KMS-11 (cell line): ENCODE data around the gene NSMCE3.

Experiments used
- H2AFZ ChIP-seq: fragments of 200-600 bp; sonication (generic); 2 replicates; pipeline ENCODE4 v1.6.1; 2016; ENCODE audit warnings: antibody characterized with exemption, mixed run types, low read depth
- H3K27ac ChIP-seq: fragments of 200-600 bp; sonication (generic); 2 replicates; pipeline ENCODE4 v1.6.1; 2016; ENCODE audit warnings: mild to moderate bottlenecking, mixed run types
- H3K27me3 ChIP-seq: fragments of 200-600 bp; sonication (generic); 2 replicates; pipeline ENCODE4 v1.6.1; 2017; ENCODE audit warnings: mild to moderate bottlenecking, low read depth, mixed run types, moderate library complexity; ENCODE audit not compliant: insufficient read depth
- H3K36me3 ChIP-seq: fragments of 200-600 bp; sonication (generic); 2 replicates; pipeline ENCODE4 v1.6.1; 2017; ENCODE audit warnings: mild to moderate bottlenecking, mixed run types; ENCODE audit not compliant: insufficient read depth
- H3K4me1 ChIP-seq: fragments of 200-600 bp; sonication (generic); 2 replicates; pipeline ENCODE4 v1.6.1; 2016; ENCODE audit warnings: mild to moderate bottlenecking, low read depth, mixed run types; ENCODE audit not compliant: poor library complexity, severe bottlenecking
- H3K4me2 ChIP-seq: fragments of 200-600 bp; sonication (generic); 2 replicates; pipeline ENCODE4 v1.7.0; 2016; ENCODE audit warnings: mild to moderate bottlenecking, mixed run types
- H3K4me3 ChIP-seq: fragments of 200-600 bp; sonication (generic); IDR thresholded peaks from 2 replicates; pipeline ENCODE4 v1.6.1; 2017; ENCODE audit warnings: low read depth, low read length, mixed read lengths; ENCODE audit not compliant: insufficient read depth
- H3K79me2 ChIP-seq: fragments of 200-600 bp; sonication (generic); 2 replicates; pipeline ENCODE4 v1.6.1; 2016; ENCODE audit warnings: low read depth, mixed run types; ENCODE audit not compliant: insufficient read depth
- H3K9ac ChIP-seq: fragments of 200-600 bp; sonication (generic); 2 replicates; pipeline ENCODE4 v1.6.1; 2016; ENCODE audit warnings: mild to moderate bottlenecking, mixed run types
- H4K20me1 ChIP-seq: fragments of 200-600 bp; sonication (generic); 2 replicates; pipeline ENCODE4 v1.6.1; 2016; ENCODE audit warnings: mild to moderate bottlenecking, mixed run types; ENCODE audit not compliant: insufficient read depth
- TF ChIP-seq, protein P1 (sequence below): fragments of 200-600 bp; sonication (generic); conservative IDR thresholded peaks from 2 replicates; pipeline ENCODE4 v1.6.1; 2017; ENCODE audit warnings: low read depth, mild to moderate bottlenecking, antibody characterized with exemption, low read length, moderate library complexity, mixed read lengths

NSMCE3 gene

DNA sequence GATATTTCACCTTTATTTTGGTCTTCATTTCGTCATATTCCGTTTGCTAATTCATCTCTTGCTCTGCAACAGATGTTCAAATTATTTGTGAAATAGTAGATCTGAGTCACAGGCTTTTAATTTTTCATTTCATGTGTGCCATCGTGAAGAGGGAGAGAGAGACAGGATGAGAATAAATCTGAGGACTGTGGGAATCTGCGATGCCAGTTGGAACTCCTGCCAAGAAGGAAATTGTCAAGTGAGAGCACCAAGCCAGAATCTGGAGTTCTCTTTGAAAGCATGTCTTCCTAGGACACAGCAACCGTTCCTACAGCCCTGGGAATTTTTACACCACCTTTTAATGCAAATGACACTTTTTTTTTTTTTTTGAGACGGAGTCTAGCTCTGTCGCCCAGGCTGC is 48.8 kb downstream of the NSMCE3 start:
- Histone ChIP-seq H3K4me1 (no peaks in the 10 kb centered on the region), H3K36me3 (no peaks in the 10 kb centered on the region), H2AFZ (no peak overlapping the region), H3K9ac (no peak overlapping the region), H3K79me2 (no peaks in the 10 kb centered on the region), H3K27me3 (no peaks in the 10 kb centered on the region), H4K20me1 (no peaks in the 10 kb centered on the region), H3K4me2 (no peak overlapping the region), H3K27ac (no peak overlapping the region), H3K4me3 (no peak overlapping the region)
- TF ChIP-seq, protein P1, sequence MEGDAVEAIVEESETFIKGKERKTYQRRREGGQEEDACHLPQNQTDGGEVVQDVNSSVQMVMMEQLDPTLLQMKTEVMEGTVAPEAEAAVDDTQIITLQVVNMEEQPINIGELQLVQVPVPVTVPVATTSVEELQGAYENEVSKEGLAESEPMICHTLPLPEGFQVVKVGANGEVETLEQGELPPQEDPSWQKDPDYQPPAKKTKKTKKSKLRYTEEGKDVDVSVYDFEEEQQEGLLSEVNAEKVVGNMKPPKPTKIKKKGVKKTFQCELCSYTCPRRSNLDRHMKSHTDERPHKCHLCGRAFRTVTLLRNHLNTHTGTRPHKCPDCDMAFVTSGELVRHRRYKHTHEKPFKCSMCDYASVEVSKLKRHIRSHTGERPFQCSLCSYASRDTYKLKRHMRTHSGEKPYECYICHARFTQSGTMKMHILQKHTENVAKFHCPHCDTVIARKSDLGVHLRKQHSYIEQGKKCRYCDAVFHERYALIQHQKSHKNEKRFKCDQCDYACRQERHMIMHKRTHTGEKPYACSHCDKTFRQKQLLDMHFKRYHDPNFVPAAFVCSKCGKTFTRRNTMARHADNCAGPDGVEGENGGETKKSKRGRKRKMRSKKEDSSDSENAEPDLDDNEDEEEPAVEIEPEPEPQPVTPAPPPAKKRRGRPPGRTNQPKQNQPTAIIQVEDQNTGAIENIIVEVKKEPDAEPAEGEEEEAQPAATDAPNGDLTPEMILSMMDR: no peak

DNA sequence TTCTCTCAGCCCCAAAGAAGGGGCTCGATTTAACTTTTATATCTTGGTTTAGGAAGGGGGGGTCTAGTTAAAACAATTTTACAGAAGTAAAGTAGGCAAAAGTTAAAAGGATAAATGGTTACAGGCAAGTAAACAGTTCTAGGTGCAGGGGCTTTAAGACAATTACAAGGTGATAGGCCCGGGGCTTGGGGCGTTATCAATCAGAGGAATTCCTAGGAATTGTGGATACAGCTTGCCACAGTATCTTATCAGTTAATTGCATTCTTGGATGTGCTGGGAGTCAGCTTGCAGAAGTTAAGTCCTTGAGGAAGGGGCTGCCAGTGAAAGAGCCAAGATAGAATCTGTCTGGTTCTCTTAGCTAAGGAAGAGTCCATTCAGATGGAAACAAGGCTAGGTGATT is 52.7 kb downstream of the NSMCE3 start:
- Histone ChIP-seq H3K36me3 (no peaks in the 10 kb centered on the region), H3K27me3 (no peaks in the 10 kb centered on the region), H3K9ac (no peak overlapping the region), H2AFZ (no peak overlapping the region), H3K27ac (no peak overlapping the region), H3K4me2 (no peak overlapping the region), H4K20me1 (no peaks in the 10 kb centered on the region), H3K79me2 (no peaks in the 10 kb centered on the region), H3K4me1 (no peaks in the 10 kb centered on the region), H3K4me3 (no peak overlapping the region)
- TF ChIP-seq, protein P1: no peak
